Natural killer cell (primary cell): ENCODE results near the gene PTCD1. TPM values are rescaled to one million over a fixed set of nuclear protein-coding genes. Genes with fewer than 3 reads are reported as not detected.

Experiments used
- ATAC-seq, 3 donors: fragments of 150-1000 bp in 2 of 3; fragments of 200-7000 bp in 1 of 3; cut with Tn5 transposase; 1 replicate in 1 of 3; 2 replicates in 2 of 3; pipeline ENCODE4 v1.10.0; 2021; ENCODE audit warnings: mild to moderate bottlenecking in 2 of 3, moderate library complexity in 2 of 3
- DNase-seq, 2 donors: peaks; one replicate each; pipeline versions ENCODE4 v3.0.0 to v3.0.0-alpha.2; 2013 to 2021; ENCODE audit warnings: mixed read lengths in 1 of 2
- H3K27ac ChIP-seq: one replicate; pipeline ENCODE4 v1.5.1; 2013; ENCODE audit warnings: mild to moderate bottlenecking, low read length
- H3K27me3 ChIP-seq: one replicate; pipeline ENCODE4 v1.6.1; 2013; ENCODE audit warnings: low read length; ENCODE audit not compliant: control insufficient read depth, insufficient read depth
- H3K36me3 ChIP-seq: one replicate; pipeline ENCODE4 v1.6.1; 2013; ENCODE audit warnings: low read length; ENCODE audit not compliant: control insufficient read depth, insufficient read depth
- H3K4me1 ChIP-seq: one replicate; pipeline ENCODE4 v1.6.1; 2013; ENCODE audit warnings: low read length; ENCODE audit not compliant: control insufficient read depth, insufficient read depth
- H3K4me3 ChIP-seq: one replicate; pipeline ENCODE4 v1.5.1; 2013; ENCODE audit warnings: low read length
- H3K9me3 ChIP-seq: one replicate; pipeline ENCODE4 v1.6.1; 2013; ENCODE audit warnings: low read length; ENCODE audit not compliant: control insufficient read depth, insufficient read depth
- H3K27ac Mint-ChIP-seq, 2 donors: one replicate each; pipeline ENCODE4 v1.8.0; 2022; ENCODE audit warnings: mild to moderate bottlenecking in 2 of 2, mixed read lengths in 2 of 2, moderate library complexity in 1 of 2
- H3K27me3 Mint-ChIP-seq, 2 donors: one replicate each; pipeline ENCODE4 v1.8.0; 2022; ENCODE audit warnings: low read depth in 2 of 2, mixed read lengths in 2 of 2
- H3K36me3 Mint-ChIP-seq: one replicate; pipeline ENCODE4 v1.8.0; 2022; ENCODE audit warnings: mixed read lengths
- H3K4me1 Mint-ChIP-seq, 2 donors: one replicate each; pipeline ENCODE4 v1.8.0; 2022; ENCODE audit warnings: mixed read lengths in 2 of 2
- H3K4me3 Mint-ChIP-seq: one replicate; pipeline ENCODE4 v1.8.0; 2022; ENCODE audit warnings: mild to moderate bottlenecking, moderate library complexity, mixed read lengths
- H3K9me3 Mint-ChIP-seq, 2 donors: one replicate each; pipeline ENCODE4 v1.8.0; 2022; ENCODE audit warnings: mixed read lengths in 2 of 2
- CTCF ChIP-seq: fragments of 200-600 bp; IDR thresholded peaks from one replicate; pipeline ENCODE4 v1.8.0; 2022; ENCODE audit warnings: antibody characterized with exemption
- WGBS: methylation state at CpG from one replicate; pipeline ENCODE4 v1.1.7; 2013; ENCODE audit warnings: missing lambda C conversion rate; ENCODE audit not compliant: insufficient coverage; 5-methylcytosine and 5-hydroxymethylcytosine counted together
- intact Hi-C: fragments of 100-400 bp; cut with micrococcal nuclease; formaldehyde crosslinking; loops from one replicate; pipeline ENCODE4 v1.14.2; 2022
- total RNA-seq, 4 donors: library from RNA; stranded (reverse); fragments of 120-200 nt in 1 of 4; gene quantifications; one replicate each; pipeline versions ENCODE4 v1.2.3 to v1.2.4, GENCODE V29; 2013 to 2022

Gene PTCD1
- total RNA-seq, 3 donors from 2014 or later (not counting 1 experiment from before 2014, with no cell fraction given) = 5.3 to 6.6 (median 6.4) TPM

GRCh38 chr7:99455874-99456273 lies 17.3 kb upstream of the PTCD1 start:
- Histone ChIP-seq H3K27ac (no peak overlapping the region), H3K27me3 (no peaks in the 10 kb centered on the region), H3K4me1 (no peaks in the 10 kb centered on the region), H3K9me3 (no peaks in the 10 kb centered on the region), H3K36me3 (peaks cover 43% of the 10 kb centered on the region), H3K4me3 (no peak overlapping the region)
- H3K9me3 Mint-ChIP-seq = no peaks in the 10 kb centered on the region
- no peak for ATAC-seq
- no peak for TF ChIP-seq CTCF
- no peaks in the 10 kb centered on the region for H3K36me3 Mint-ChIP-seq
- no peak for DNase-seq
- H3K4me1 Mint-ChIP-seq = peaks cover 18% of the 10 kb centered on the region in 2 donors
- no peak overlapping the region for H3K4me3 Mint-ChIP-seq
- H3K27me3 Mint-ChIP-seq = no peaks in the 10 kb centered on the region
- 89% methylated on average over 9 of the region's 9 CpGs for WGBS
- intact Hi-C loops = loop anchor here (5.0 kb wide), 1 partner anchor 39 kb away; no protein-coding TSS in a partner anchor
- no peak overlapping the region for H3K27ac Mint-ChIP-seq

GRCh38 chr7:99453105-99453504 lies 14.5 kb upstream of the PTCD1 start:
- Histone ChIP-seq H3K27ac (no peak overlapping the region), H3K9me3 (no peaks in the 10 kb centered on the region), H3K27me3 (no peaks in the 10 kb centered on the region), H3K36me3 (peaks cover 57% of the 10 kb centered on the region), H3K4me1 (no peaks in the 10 kb centered on the region), H3K4me3 (no peak overlapping the region)
- peaks cover 0 to 5% of the 10 kb centered on the region in 2 donors for H3K4me1 Mint-ChIP-seq
- no peaks in the 10 kb centered on the region for H3K36me3 Mint-ChIP-seq
- H3K27me3 Mint-ChIP-seq = no peaks in the 10 kb centered on the region
- WGBS = 99% methylated on average over 11 of the region's 11 CpGs
- DNase-seq (no peak), ATAC-seq (no peak)
- H3K27ac Mint-ChIP-seq = no peak overlapping the region
- H3K4me3 Mint-ChIP-seq = no peak overlapping the region
- H3K9me3 Mint-ChIP-seq = no peaks in the 10 kb centered on the region
- TF ChIP-seq CTCF = no peak
- intact Hi-C loops = no loop called here

- no peak overlapping the region for H3K4me3 Mint-ChIP-seq
- DNase-seq (no peak), ATAC-seq (no peak)
- Histone ChIP-seq H3K27ac (no peak overlapping the region), H3K4me3 (no peak overlapping the region), H3K36me3 (peaks cover 57% of the 10 kb centered on the region), H3K4me1 (no peaks in the 10 kb centered on the region), H3K27me3 (no peaks in the 10 kb centered on the region), H3K9me3 (no peaks in the 10 kb centered on the region)
- H3K9me3 Mint-ChIP-seq = no peaks in the 10 kb centered on the region
- 97% methylated on average over 13 of the region's 13 CpGs for WGBS
- no peaks in the 10 kb centered on the region for H3K36me3 Mint-ChIP-seq
- intact Hi-C loops = no loop called here
- no peaks in the 10 kb centered on the region for H3K27me3 Mint-ChIP-seq
- peaks cover 0 to 5% of the 10 kb centered on the region in 2 donors for H3K4me1 Mint-ChIP-seq
- H3K27ac Mint-ChIP-seq = no peak overlapping the region
- no peak for TF ChIP-seq CTCF
Observed at GRCh38 chr7:99452541-99452940, 13.9 kb upstream of the PTCD1 start.

GRCh38 chr7:99451936-99452335 lies 13.3 kb upstream of the PTCD1 start:
- H3K9me3 Mint-ChIP-seq = no peaks in the 10 kb centered on the region
- no peaks in the 10 kb centered on the region for H3K27me3 Mint-ChIP-seq
- no peak for ATAC-seq
- Histone ChIP-seq H3K27me3 (no peaks in the 10 kb centered on the region), H3K36me3 (peaks cover 53% of the 10 kb centered on the region), H3K27ac (no peak overlapping the region), H3K4me1 (no peaks in the 10 kb centered on the region), H3K9me3 (no peaks in the 10 kb centered on the region), H3K4me3 (no peak overlapping the region)
- peaks cover 0 to 5% of the 10 kb centered on the region in 2 donors for H3K4me1 Mint-ChIP-seq
- H3K27ac Mint-ChIP-seq = no peak overlapping the region
- no peak overlapping the region for H3K4me3 Mint-ChIP-seq
- WGBS = 98% methylated on average over 8 of the region's 8 CpGs
- H3K36me3 Mint-ChIP-seq = no peaks in the 10 kb centered on the region
- intact Hi-C loops = no loop called here
- no peak for DNase-seq
- no peak for TF ChIP-seq CTCF
